H9 (cell line): ENCODE data around the gene NOS3. TPM values are rescaled to one million over a fixed set of nuclear protein-coding genes. Genes with fewer than 3 reads are reported as not detected.
A peak's percentile ranks its signal among the peaks of the same experiment; 100 is the strongest.

Experiments used
- DNase-seq: peaks from one replicate; pipeline ENCODE4 v3.0.0-alpha.2; 2017
- H2AFZ ChIP-seq: one replicate; pipeline ENCODE4 v1.6.1; 2013; ENCODE audit warnings: mild to moderate bottlenecking, low read length, control low read depth, moderate library complexity
- H2AK5ac ChIP-seq: 2 replicates; pipeline ENCODE4 v1.6.1; 2013; ENCODE audit warnings: low read length, control low read depth, mixed read lengths; ENCODE audit not compliant: insufficient read length
- H2BK120ac ChIP-seq: one replicate; pipeline ENCODE4 v1.6.1; 2013; ENCODE audit warnings: low read depth, mild to moderate bottlenecking, low read length, control low read depth, inconsistent platforms; ENCODE audit not compliant: poor library complexity, severe bottlenecking
- H2BK12ac ChIP-seq: 2 replicates; pipeline ENCODE4 v1.6.1; 2013; ENCODE audit warnings: low read length, control low read depth, mixed read lengths, low read depth; ENCODE audit not compliant: insufficient read length
- H2BK15ac ChIP-seq: 2 replicates; pipeline ENCODE4 v1.6.1; 2013; ENCODE audit warnings: low read depth, low read length, control low read depth
- H2BK20ac ChIP-seq: one replicate; pipeline ENCODE4 v1.6.1; 2013; ENCODE audit warnings: low read depth, mild to moderate bottlenecking, low read length, control low read depth, inconsistent platforms; ENCODE audit not compliant: poor library complexity, severe bottlenecking
- H2BK5ac ChIP-seq: 2 replicates; pipeline ENCODE4 v1.6.1; 2013; ENCODE audit warnings: low read length, control low read depth, mixed read lengths; ENCODE audit not compliant: insufficient read length
- H3K14ac ChIP-seq: 2 replicates; pipeline ENCODE4 v1.6.1; 2013; ENCODE audit warnings: low read length, control low read depth; ENCODE audit not compliant: insufficient read depth
- H3K18ac ChIP-seq: 2 replicates; pipeline ENCODE4 v1.6.1; 2013; ENCODE audit warnings: low read depth, mild to moderate bottlenecking, mixed read lengths, low read length, control low read depth; ENCODE audit not compliant: insufficient read length
- H3K23ac ChIP-seq: 2 replicates; pipeline ENCODE4 v1.6.1; 2013; ENCODE audit warnings: low read length, control low read depth, mixed read lengths, low read depth; ENCODE audit not compliant: insufficient read length
- H3K23me2 ChIP-seq: 2 replicates; pipeline ENCODE4 v1.6.1; 2013; ENCODE audit warnings: low read depth, mild to moderate bottlenecking, mixed read lengths, low read length, control low read depth; ENCODE audit not compliant: insufficient read length, poor library complexity, severe bottlenecking
- H3K27ac ChIP-seq: 2 replicates; pipeline ENCODE4 v1.5.1; 2013; ENCODE audit warnings: low read length, control low read depth, mixed read lengths, low read depth; ENCODE audit not compliant: insufficient read length
- H3K27me3 ChIP-seq: 2 replicates; pipeline ENCODE4 v1.6.1; 2013; ENCODE audit warnings: low read length, control low read depth, inconsistent platforms; ENCODE audit not compliant: insufficient read depth
- H3K4ac ChIP-seq: 2 replicates; pipeline ENCODE4 v1.6.1; 2013; ENCODE audit warnings: low read depth, mild to moderate bottlenecking, control low read depth, inconsistent platforms, low read length, moderate library complexity
- H3K4me1 ChIP-seq: 2 replicates; pipeline ENCODE4 v1.6.1; 2013; ENCODE audit warnings: low read length, control low read depth, inconsistent platforms; ENCODE audit not compliant: insufficient read depth
- H3K4me2 ChIP-seq: 2 replicates; pipeline ENCODE4 v1.6.1; 2013; ENCODE audit warnings: low read length, control low read depth, mixed read lengths; ENCODE audit not compliant: insufficient read length, insufficient read depth
- H3K56ac ChIP-seq: 2 replicates; pipeline ENCODE4 v1.6.1; 2013; ENCODE audit warnings: low read depth, mild to moderate bottlenecking, mixed read lengths, low read length, control low read depth; ENCODE audit not compliant: insufficient read length
- H3K79me1 ChIP-seq: 2 replicates; pipeline ENCODE4 v1.6.1; 2013; ENCODE audit warnings: low read depth, mild to moderate bottlenecking, moderate library complexity, low read length, control low read depth, inconsistent platforms; ENCODE audit not compliant: insufficient read depth, poor library complexity, severe bottlenecking
- H3K79me2 ChIP-seq: 2 replicates; pipeline ENCODE4 v1.6.1; 2013; ENCODE audit warnings: low read length, control low read depth, inconsistent platforms; ENCODE audit not compliant: insufficient read depth
- H3K9ac ChIP-seq: 2 replicates; pipeline ENCODE4 v1.6.1; 2013; ENCODE audit warnings: low read length, control low read depth, mixed read lengths; ENCODE audit not compliant: insufficient read length; ENCODE audit errors: extremely low read depth
- H3K9me3 ChIP-seq: one replicate; pipeline ENCODE4 v1.6.1; 2013; ENCODE audit warnings: low read depth, low read length, inconsistent platforms; ENCODE audit not compliant: control insufficient read depth
- H3T11ph ChIP-seq: one replicate; pipeline ENCODE4 v1.6.1; 2013; ENCODE audit warnings: mild to moderate bottlenecking, low read length, control low read depth, inconsistent platforms
- H4K20me1 ChIP-seq: one replicate; pipeline ENCODE4 v1.6.1; 2013; ENCODE audit not compliant: control insufficient read depth, insufficient read length, insufficient read depth
- H4K5ac ChIP-seq: 2 replicates; pipeline ENCODE4 v1.6.1; 2013; ENCODE audit warnings: low read depth, mild to moderate bottlenecking, mixed read lengths, low read length, control low read depth; ENCODE audit not compliant: insufficient read length
- H4K8ac ChIP-seq: replicated peaks from 2 replicates; pipeline ENCODE4 v1.6.1; 2013; ENCODE audit warnings: low read length, control low read depth, mixed read lengths, low read depth; ENCODE audit not compliant: insufficient read length
- H4K91ac ChIP-seq: 2 replicates; pipeline ENCODE4 v1.6.1; 2013; ENCODE audit warnings: low read depth, mild to moderate bottlenecking, moderate library complexity, mixed read lengths, low read length, control low read depth; ENCODE audit not compliant: insufficient read length
- H3K27ac Mint-ChIP-seq, 3 experiments: 2 replicates in 2 of 3; 3 replicates in 1 of 3; pipeline ENCODE4 v1.8.0; 2020 to 2021; ENCODE audit warnings: mixed read lengths in 3 of 3, mild to moderate bottlenecking in 1 of 3, moderate library complexity in 1 of 3
- H3K27me3 Mint-ChIP-seq: 2 replicates; pipeline ENCODE4 v1.8.0; 2021; ENCODE audit warnings: low read depth, mild to moderate bottlenecking, moderate library complexity, mixed read lengths
- H3K36me3 Mint-ChIP-seq, 3 experiments: 2 replicates in 2 of 3; 3 replicates in 1 of 3; pipeline ENCODE4 v1.8.0; 2020 to 2021; ENCODE audit warnings: low read depth in 3 of 3, mixed read lengths in 3 of 3; ENCODE audit not compliant: insufficient read depth in 1 of 3
- H3K4me1 Mint-ChIP-seq, 2 experiments: 2 replicates each; pipeline ENCODE4 v1.8.0; 2020; ENCODE audit warnings: mixed read lengths in 2 of 2
- H3K4me3 Mint-ChIP-seq, 2 experiments: 2 replicates in 1 of 2; 3 replicates in 1 of 2; pipeline ENCODE4 v1.8.0; 2020 to 2021; ENCODE audit warnings: mild to moderate bottlenecking in 2 of 2, mixed read lengths in 2 of 2, moderate library complexity in 1 of 2
- H3K9me3 Mint-ChIP-seq, 2 experiments: 2 replicates in 1 of 2; 3 replicates in 1 of 2; pipeline ENCODE4 v1.8.0; 2020; ENCODE audit warnings: mild to moderate bottlenecking in 2 of 2, mixed read lengths in 2 of 2, moderate library complexity in 1 of 2
- CTCF ChIP-seq: fragments of 200-600 bp; sonication (generic); conservative IDR thresholded peaks from 3 replicates; pipeline ENCODE4 v1.8.0; 2021; ENCODE audit warnings: antibody characterized with exemption, mild to moderate bottlenecking
- WGBS: extraction: QIAGEN DNeasy Blood & Tissue Kit; methylation state at CpG from one replicate; pipeline ENCODE4 v1.1.7; 2013; ENCODE audit warnings: missing lambda C conversion rate, low lambda C conversion rate, mixed read lengths; ENCODE audit not compliant: insufficient read length; ENCODE audit errors: extremely low coverage; 5-methylcytosine and 5-hydroxymethylcytosine counted together
- total RNA-seq: library from RNA; stranded (reverse); gene quantifications from 2 replicates; pipeline ENCODE4 v1.2.1, GENCODE V29; 2021

The NOS3 gene
- total RNA-seq, 1 experiment from 2014 or later = 4.5 TPM

GRCh38 chr7:150953061-150953997, 37.5 kb upstream of the NOS3 start:
- H2BK5ac ChIP-seq = no peak overlapping the region
- H3K56ac ChIP-seq = no peak overlapping the region
- no peak overlapping the region for H2AK5ac ChIP-seq
- H2BK120ac ChIP-seq = no peak overlapping the region
- H3K27ac Mint-ChIP-seq = peak overlapping the region in 1 of 3 experiments; percentile 87; a peak in 2 of 7 replicates
- no peaks in the 10 kb centered on the region for H4K20me1 ChIP-seq
- H2BK12ac ChIP-seq = no peak overlapping the region
- no peak overlapping the region for H2BK20ac ChIP-seq
- H4K5ac ChIP-seq = no peak overlapping the region
- H3K27me3 ChIP-seq = no peaks in the 10 kb centered on the region
- H3K9ac ChIP-seq = no peak overlapping the region
- H2BK15ac ChIP-seq = no peak overlapping the region
- no peak overlapping the region; a peak in 1 of 5 replicates for H3K4me3 Mint-ChIP-seq
- no peaks in the 10 kb centered on the region for H3K23me2 ChIP-seq
- H3K36me3 Mint-ChIP-seq = peaks cover 0 to 12% (median 0%) of the 10 kb centered on the region in 3 experiments; a peak in 3 of 7 replicates
- no peak overlapping the region for H2AFZ ChIP-seq
- no peak overlapping the region for H3K4ac ChIP-seq
- no CpG with 5 or more reads among the region's 17 CpGs for WGBS
- TF ChIP-seq CTCF = no peak
- H3K14ac ChIP-seq = no peak overlapping the region
- H4K8ac ChIP-seq = no peak overlapping the region
- no peak overlapping the region for H3K23ac ChIP-seq
- H3K9me3 Mint-ChIP-seq = no peaks in the 10 kb centered on the region
- H4K91ac ChIP-seq = no peak overlapping the region
- H3K4me1 Mint-ChIP-seq = peaks cover 29% of the 10 kb centered on the region in 2 experiments
- H3K9me3 ChIP-seq = no peaks in the 10 kb centered on the region
- H3K18ac ChIP-seq = no peak overlapping the region
- no peak overlapping the region for H3T11ph ChIP-seq
- no peaks in the 10 kb centered on the region; the same call in 1 of the 2 replicates for H3K4me1 ChIP-seq
- no peak for DNase-seq
- H3K27me3 Mint-ChIP-seq = peaks cover 4% of the 10 kb centered on the region
- H3K27ac ChIP-seq = no peak overlapping the region
- no peaks in the 10 kb centered on the region for H3K79me1 ChIP-seq
- no peaks in the 10 kb centered on the region for H3K79me2 ChIP-seq
- no peak overlapping the region for H3K4me2 ChIP-seq
